Breast epithelium (tissue), 3 donors: ENCODE measurements around the gene HOXD3.

Experiments
- POLR2A ChIP-seq: fragments of 450-650 bp; IDR thresholded peaks from one replicate; pipeline ENCODE4 v1.6.1; 2016; ENCODE audit warnings: antibody characterized with exemption, mild to moderate bottlenecking, moderate library complexity
- POLR2AphosphoS5 ChIP-seq, 3 donors: sonication (generic); formaldehyde crosslinking; IDR thresholded peaks; one replicate each; pipeline ENCODE4 v1.6.1; 2017; ENCODE audit warnings: antibody characterized with exemption in 3 of 3
- TF ChIP-seq, protein P1 (sequence below), 3 donors: fragments of 450-650 bp; IDR thresholded peaks; one replicate each; pipeline ENCODE4 v1.5.1; 2016 to 2017; ENCODE audit warnings: antibody characterized with exemption in 3 of 3, mild to moderate bottlenecking in 3 of 3, moderate library complexity in 3 of 3

DNA sequence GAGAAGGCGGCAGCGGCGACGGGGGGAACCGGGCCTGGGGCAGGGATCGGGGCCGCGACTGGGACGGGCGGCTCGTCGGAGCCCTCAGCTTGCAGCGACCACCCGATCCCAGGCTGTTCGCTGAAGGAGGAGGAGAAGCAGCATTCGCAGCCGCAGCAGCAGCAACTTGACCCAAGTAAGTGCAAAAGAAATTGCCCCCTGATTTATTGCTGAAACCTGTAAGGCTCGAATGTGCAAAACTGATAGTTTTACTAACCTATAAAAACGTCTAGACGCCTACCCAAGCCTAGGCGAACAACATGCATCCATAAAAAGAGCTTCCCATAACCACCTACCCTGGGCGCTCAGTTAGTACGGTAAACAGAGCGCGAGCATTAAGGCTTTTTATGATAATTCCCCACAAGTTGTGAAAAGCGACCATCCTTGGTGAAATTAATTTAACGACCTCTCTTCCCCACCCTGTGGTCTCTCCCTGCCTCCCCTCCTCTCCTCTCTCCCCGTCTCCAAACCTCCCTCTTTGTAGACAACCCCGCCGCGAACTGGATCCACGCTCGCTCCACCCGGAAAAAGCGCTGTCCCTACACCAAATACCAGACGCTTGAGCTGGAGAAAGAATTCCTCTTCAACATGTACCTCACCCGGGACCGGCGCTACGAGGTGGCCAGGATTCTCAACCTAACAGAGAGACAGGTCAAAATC is 33.5 kb upstream of the HOXD3 start:
- TF ChIP-seq, protein P1, sequence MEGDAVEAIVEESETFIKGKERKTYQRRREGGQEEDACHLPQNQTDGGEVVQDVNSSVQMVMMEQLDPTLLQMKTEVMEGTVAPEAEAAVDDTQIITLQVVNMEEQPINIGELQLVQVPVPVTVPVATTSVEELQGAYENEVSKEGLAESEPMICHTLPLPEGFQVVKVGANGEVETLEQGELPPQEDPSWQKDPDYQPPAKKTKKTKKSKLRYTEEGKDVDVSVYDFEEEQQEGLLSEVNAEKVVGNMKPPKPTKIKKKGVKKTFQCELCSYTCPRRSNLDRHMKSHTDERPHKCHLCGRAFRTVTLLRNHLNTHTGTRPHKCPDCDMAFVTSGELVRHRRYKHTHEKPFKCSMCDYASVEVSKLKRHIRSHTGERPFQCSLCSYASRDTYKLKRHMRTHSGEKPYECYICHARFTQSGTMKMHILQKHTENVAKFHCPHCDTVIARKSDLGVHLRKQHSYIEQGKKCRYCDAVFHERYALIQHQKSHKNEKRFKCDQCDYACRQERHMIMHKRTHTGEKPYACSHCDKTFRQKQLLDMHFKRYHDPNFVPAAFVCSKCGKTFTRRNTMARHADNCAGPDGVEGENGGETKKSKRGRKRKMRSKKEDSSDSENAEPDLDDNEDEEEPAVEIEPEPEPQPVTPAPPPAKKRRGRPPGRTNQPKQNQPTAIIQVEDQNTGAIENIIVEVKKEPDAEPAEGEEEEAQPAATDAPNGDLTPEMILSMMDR (IDR thresholded peaks at IDR 0.05): no peak
- TF ChIP-seq POLR2A (no peak), POLR2AphosphoS5 (IDR thresholded peaks at IDR 0.05) (no peak)
